ENCODE data around the gene RNF169. TPM values are rescaled to one million over a fixed set of nuclear protein-coding genes. Genes with fewer than 3 reads are reported as not detected.

RNF169 gene
- total RNA-seq, 1 donor from 2014 or later: 19.5 TPM

- intact Hi-C loops (cut with DNase I): no loop called here
- H3K27ac ChIP-seq: no peak overlapping the region
- no peak for DNase-seq (ENCODE audit: low spot score in 2 of 2)
- peaks cover 8 to 13% of the 10 kb centered on the region in 2 donors for H3K4me1 ChIP-seq
- TF ChIP-seq, protein P1, sequence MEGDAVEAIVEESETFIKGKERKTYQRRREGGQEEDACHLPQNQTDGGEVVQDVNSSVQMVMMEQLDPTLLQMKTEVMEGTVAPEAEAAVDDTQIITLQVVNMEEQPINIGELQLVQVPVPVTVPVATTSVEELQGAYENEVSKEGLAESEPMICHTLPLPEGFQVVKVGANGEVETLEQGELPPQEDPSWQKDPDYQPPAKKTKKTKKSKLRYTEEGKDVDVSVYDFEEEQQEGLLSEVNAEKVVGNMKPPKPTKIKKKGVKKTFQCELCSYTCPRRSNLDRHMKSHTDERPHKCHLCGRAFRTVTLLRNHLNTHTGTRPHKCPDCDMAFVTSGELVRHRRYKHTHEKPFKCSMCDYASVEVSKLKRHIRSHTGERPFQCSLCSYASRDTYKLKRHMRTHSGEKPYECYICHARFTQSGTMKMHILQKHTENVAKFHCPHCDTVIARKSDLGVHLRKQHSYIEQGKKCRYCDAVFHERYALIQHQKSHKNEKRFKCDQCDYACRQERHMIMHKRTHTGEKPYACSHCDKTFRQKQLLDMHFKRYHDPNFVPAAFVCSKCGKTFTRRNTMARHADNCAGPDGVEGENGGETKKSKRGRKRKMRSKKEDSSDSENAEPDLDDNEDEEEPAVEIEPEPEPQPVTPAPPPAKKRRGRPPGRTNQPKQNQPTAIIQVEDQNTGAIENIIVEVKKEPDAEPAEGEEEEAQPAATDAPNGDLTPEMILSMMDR (IDR thresholded peaks at IDR 0.05): no peak
- H3K36me3 ChIP-seq: no peaks in the 10 kb centered on the region
- H3K27me3 ChIP-seq: no peaks in the 10 kb centered on the region
- no peak overlapping the region for H3K4me3 ChIP-seq
- H3K9me3 ChIP-seq: no peaks in the 10 kb centered on the region
Observed at GRCh38 chr11:74713686-74714085, 35.0 kb upstream of the RNF169 start.

- no peak for DNase-seq (ENCODE audit: low spot score in 2 of 2)
- Histone ChIP-seq H3K9me3 (no peaks in the 10 kb centered on the region), H3K4me1 (peaks cover 8 to 14% of the 10 kb centered on the region in 2 donors), H3K27ac (no peak overlapping the region), H3K4me3 (no peak overlapping the region), H3K36me3 (no peaks in the 10 kb centered on the region), H3K27me3 (no peaks in the 10 kb centered on the region)
- TF ChIP-seq, protein P1 (IDR thresholded peaks at IDR 0.05): no peak
- intact Hi-C loops (cut with DNase I): no loop called here
Observed at GRCh38 chr11:74714904-74715303, 33.7 kb upstream of the RNF169 start.

GRCh38 chr11:74717221-74717969 is 31.3 kb upstream of the RNF169 start:
- Histone ChIP-seq H3K4me3 (no peak overlapping the region), H3K9me3 (no peaks in the 10 kb centered on the region), H3K27me3 (no peaks in the 10 kb centered on the region), H3K4me1 (peaks cover 19 to 30% of the 10 kb centered on the region in 2 donors), H3K36me3 (no peaks in the 10 kb centered on the region), H3K27ac (peak overlapping the region; percentile 56 to 75)
- DNase-seq (ENCODE audit: low spot score in 2 of 2): no peak
- intact Hi-C loops (cut with DNase I): no loop called here
- TF ChIP-seq, protein P1 (IDR thresholded peaks at IDR 0.05): no peak

DNA sequence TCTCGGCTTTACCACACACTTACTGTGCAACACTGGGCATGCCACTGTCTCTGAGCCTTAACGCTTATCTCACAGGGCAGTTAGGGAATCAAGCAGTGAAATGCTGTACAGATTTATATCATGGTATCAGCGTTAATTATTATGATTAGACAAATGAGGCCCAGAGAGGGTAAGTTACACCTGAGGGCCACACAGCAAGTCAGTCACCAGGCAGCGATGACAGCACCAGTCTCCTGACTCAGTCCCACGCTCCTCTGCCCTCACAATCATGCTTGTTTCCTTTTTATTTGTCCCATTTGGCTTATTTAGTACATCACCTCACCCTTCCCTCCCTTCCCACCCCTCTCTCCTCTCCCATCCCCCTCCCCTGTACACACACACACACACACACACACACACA is 29.6 kb upstream of the RNF169 start:
- no peak overlapping the region for H3K4me3 ChIP-seq
- DNase-seq (ENCODE audit: low spot score in 2 of 2): no peak
- TF ChIP-seq, protein P1 (IDR thresholded peaks at IDR 0.05): no peak
- intact Hi-C loops (cut with DNase I): no loop called here
- no peaks in the 10 kb centered on the region for H3K9me3 ChIP-seq
- H3K27me3 ChIP-seq: no peaks in the 10 kb centered on the region
- peaks cover 19 to 30% of the 10 kb centered on the region in 2 donors for H3K4me1 ChIP-seq
- no peaks in the 10 kb centered on the region for H3K36me3 ChIP-seq
- H3K27ac ChIP-seq: peak overlapping the region in 1 of 2 donors; percentile 15

DNA sequence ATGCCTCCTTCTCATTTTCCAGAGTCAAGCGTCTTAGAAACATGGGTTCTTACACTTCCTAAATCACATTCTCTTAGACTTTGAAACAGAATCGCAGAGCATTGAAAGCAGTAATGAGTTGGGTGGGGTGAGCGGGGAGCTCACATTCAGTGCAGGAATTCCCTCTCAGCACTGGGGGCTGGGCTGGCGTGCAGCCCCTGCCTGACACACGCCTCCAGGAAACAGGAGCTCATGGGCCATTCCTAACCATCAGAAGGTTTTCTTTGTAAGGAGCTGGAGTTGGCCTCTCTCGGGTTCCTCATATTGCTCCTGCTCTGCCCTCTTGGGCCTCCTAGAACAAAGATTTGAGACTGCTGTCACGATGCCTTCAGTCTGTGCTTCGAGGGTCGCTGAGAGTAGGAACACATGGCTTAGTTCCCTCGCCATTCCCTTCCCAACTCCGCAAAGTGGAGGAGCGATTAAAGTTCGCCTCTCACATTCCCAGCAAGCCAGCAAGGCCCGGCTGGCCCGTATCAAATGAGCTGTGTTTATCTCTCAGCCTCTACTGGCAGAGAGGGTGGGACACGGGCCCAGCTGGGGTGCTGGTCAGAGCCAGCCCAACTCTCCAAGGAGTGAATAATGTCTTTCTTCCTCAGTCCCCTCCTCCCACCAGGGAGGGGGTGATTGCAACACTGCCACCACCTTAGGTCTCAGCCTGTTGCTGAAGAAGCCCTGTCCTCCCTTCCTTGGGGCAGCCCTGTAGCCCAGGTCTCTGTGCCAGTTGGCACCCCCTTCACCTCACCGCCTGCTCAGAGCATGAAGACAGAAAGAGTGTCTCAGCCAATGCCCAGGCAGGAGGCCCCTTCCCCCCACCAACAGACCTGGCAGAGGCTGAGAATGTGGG is 27.8 kb upstream of the RNF169 start:
- Histone ChIP-seq H3K9me3 (no peaks in the 10 kb centered on the region), H3K27ac (peak overlapping the region; percentile 69 to 79), H3K36me3 (no peaks in the 10 kb centered on the region), H3K4me3 (no peak overlapping the region), H3K27me3 (no peaks in the 10 kb centered on the region), H3K4me1 (peaks cover 19 to 30% of the 10 kb centered on the region in 2 donors)
- intact Hi-C loops (cut with DNase I): loop anchor here (10.0 kb wide), 1 partner anchor 256 kb away; the partner anchor contains the start of gene KCNE3
- TF ChIP-seq, protein P1 (IDR thresholded peaks at IDR 0.05): no peak
- DNase-seq (ENCODE audit: low spot score in 2 of 2): peak; percentile 19 to 87

Data from ascending aorta (tissue), 2 donors.